CD4-positive, alpha-beta T cell treated with Interleukin-4 for 1 hour (primary cell): ENCODE results near the gene CRABP1.
"Not testable (repeated sequence)": the region's sequence is repeated elsewhere in the genome, so short reads cannot be mapped to it uniquely, and the experiment has no call there.

Source experiments
- DNase-seq, 2 donors: peaks; one replicate each; pipeline ENCODE4 v3.0.0-alpha.2; 2020 to 2022

The CRABP1 gene

DNA sequence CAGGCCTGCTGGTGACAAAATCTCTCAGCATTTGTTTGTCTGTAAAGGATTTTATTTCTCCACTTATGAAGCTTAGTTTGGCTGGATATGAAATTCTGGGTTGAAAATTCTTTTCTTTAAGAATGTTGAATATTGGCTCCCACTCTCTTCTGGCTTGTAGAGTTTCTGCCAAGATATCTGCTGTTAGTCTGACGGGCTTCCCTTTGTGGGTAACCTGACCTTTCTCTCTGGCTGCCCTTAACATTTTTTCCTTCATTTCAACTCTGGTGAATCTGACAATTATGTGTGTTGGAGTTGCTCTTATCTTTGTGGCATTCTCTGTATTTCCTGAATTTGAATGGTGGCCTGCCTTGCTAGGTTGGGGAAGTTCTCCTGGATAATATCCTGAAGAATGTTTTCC is 40.0 kb downstream of the CRABP1 start:
- DNase-seq, result not testable (repeated sequence)

- no peak for DNase-seq
These were observed 42.1 kb downstream of the CRABP1 start for GRCh38 chr15:78382114-78382880.

DNA sequence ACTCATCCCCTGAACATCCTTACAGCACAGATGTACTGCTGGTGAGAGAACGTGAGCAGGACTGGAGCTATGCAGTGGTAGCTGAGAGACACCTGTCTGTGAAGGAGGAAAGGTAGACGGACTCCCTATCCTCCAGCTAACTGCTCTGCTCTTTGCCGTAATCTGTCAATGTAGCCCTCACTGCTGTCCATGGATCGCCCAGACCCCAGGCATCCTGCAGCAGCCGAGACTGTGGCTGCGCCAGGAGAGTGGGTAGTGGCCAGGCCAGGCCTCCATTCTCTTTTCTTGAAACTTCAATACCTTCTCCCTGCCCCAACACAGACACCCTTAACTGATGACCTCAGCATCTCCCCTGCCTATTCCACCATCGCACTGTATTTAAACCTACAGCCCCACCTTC is 44.5 kb downstream of the CRABP1 start:
- DNase-seq, result no peak

DNA sequence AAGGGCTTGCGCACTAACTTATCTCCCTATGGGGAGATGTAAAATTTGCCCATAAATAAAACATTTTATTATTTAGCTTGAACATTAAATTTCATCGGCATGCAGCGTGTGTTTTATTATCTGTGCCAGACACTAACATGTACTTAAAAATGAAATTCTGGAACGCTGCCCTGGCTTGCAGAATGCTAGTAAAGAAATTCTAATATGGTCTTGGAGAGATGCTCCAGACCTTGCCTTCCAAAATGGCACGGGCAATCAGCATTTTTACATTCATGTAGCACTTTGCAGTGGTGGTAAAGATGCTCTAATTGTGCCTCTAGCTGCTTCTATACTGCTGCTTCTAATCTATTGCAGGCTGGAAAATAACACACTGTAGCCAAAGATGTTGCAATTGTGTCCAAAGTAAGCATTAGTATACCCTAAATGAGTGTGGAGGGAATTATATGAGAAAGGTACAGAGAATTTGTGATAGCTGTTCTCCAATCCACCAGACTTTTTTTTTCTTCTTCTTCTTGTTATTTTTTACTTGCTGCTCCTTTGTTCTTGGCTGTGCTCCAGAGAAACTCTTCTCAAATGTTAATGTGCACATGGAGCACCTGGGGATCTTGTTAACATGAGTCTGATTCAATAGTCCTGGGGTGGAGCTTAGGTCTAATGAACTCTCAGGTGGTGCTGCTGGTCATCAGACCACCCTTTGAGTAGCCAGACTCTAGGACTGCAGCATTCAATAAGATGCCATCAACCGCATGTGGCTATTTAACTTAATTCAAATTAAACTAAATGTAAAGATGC is 47.3 kb downstream of the CRABP1 start:
- no peak for DNase-seq

GRCh38 chr15:78388865-78389264 is 48.7 kb downstream of the CRABP1 start:
- no peak for DNase-seq

- no peak for DNase-seq
These were observed 49.2 kb downstream of the CRABP1 start for GRCh38 chr15:78389322-78389721.

DNA sequence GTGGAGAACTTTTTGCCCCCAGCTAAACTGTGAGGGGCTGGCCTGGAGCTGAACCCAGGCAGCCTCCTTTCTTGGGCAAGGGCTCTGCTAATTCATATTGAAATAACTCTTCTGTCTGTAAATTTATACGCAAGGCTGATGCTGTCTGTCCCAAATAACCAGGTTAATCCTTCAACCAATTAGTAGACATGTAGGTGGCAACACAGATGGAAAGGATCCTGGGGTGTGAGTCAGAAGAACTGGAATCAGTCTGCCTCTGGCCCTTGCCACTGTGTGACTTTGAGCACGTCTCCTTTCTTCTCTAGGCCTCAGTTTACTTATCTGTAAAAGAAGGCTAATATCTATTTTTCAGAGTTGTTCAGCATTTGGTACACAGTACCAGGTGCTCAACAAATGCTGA is 49.6 kb downstream of the CRABP1 start:
- no peak for DNase-seq

DNA sequence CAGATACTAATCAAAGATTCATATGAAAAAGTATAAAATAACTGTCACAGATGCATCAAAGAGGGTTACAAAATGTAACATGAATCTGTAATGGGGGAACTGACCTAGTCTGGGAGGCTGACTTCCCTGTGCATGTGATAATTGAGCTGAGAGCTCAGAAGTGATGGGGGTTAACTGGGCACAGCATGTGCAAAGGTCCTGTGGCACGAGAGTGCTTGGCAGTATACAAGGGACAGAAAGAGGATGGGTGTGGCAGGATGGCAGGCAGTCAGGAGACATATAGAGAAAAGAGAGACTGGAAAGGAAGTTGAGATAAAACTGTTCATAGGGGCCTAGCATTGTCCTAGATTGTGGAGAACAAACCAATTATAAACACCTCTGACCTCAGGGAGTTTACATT is 50.1 kb downstream of the CRABP1 start:
- no peak for DNase-seq

GRCh38 chr15:78390826-78391225 is 50.7 kb downstream of the CRABP1 start:
- no peak for DNase-seq

GRCh38 chr15:78391781-78392180 is 51.6 kb downstream of the CRABP1 start:
- no peak for DNase-seq

- no peak for DNase-seq
These were observed 52.3 kb downstream of the CRABP1 start for GRCh38 chr15:78392430-78392829.

GRCh38 chr15:78393137-78393536 is 53.0 kb downstream of the CRABP1 start:
- DNase-seq, result no peak

- DNase-seq, result no peak
These were observed 53.9 kb downstream of the CRABP1 start for GRCh38 chr15:78394026-78394425.

GRCh38 chr15:78394981-78395616 is 54.9 kb downstream of the CRABP1 start:
- DNase-seq, result no peak

DNA sequence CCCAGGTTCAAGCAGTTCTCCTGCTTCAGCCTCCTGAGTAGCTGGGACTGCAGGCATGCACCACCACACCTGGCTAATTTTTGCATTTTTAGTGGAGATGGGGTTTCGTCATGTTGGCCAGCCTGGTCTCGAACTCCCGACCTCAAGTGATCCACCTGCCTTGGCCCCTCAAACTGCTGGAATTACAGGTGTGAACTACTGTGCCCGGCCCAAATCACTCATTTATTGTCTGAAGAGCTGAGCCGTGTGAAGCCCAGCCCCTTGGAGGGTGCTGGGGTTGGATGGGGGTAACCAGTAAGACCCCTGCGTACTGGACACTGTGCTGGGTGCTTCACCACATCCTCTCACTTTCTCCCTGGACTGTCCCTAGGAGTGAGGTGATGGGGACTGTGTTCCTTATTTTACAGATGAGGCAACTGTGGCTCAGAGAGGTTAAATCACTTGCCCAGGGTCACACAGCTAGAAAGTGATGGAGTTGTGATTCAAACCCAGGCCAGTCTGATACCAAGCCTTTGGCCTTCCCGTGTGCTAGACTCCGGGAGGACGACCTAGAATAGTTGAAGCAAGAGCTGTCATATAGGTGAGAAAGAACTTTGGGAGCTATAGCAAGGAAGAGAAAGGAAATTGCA is 56.1 kb downstream of the CRABP1 start:
- DNase-seq, result no peak

DNA sequence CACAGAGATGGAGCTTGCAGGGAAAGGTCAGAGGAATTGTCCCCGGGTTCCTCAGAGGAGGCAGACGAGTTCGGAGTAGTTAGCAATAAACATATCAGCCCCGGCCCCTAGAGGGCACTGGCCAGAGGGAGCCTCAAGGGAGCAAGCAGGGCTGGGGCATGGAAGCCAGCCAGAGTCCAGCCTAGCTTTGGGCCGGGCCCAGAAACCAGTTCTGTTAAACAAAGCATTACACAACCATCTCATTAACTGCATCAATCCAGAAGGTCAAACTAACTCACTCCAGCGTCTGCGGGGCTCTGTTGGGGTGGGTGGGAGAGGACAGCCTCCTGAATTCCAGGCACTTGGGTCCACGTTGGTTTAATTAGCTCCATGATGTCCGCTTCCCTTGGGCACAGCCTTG is 56.8 kb downstream of the CRABP1 start:
- DNase-seq, result no peak

DNA sequence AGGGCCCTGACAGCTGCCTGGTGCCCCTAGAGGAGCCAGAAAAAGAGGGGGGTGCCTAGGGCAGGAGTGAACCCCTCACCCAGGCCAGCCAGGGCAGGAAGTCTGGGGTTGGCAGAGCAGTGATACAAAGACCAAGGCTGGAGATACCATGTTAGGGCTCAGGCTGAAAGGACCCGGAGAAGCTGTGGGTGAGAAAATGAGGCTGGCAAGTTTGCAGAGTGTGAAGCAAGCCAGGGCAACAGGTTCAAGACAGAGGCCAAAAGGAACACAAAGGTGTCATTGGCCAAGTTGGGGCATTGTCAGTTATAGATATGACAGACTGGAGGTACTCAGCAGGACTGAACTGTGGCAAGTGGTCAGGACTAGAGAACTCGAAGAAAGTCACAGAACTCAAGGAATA is 57.2 kb downstream of the CRABP1 start:
- no peak for DNase-seq
